Stimulated activated naive CD8-positive, alpha-beta T cell treated with anti-CD3 and anti-CD28 coated beads, Interleukin-15, Interleukin-2, amounts not matched to agents 100 ng/mL and 50 ng/mL, for 24 hours (primary cell): Measurements from ENCODE around the gene ARPC5L.
"Not testable (repeated sequence)": the region's sequence is repeated elsewhere in the genome, so short reads cannot be mapped to it uniquely, and the experiment has no call there.

Experiments
- H3K27ac Mint-ChIP-seq: one replicate; pipeline ENCODE4 v1.8.0; 2021; ENCODE audit warnings: mild to moderate bottlenecking, mixed read lengths
- H3K27me3 Mint-ChIP-seq: one replicate; pipeline ENCODE4 v1.8.0; 2021; ENCODE audit warnings: mixed read lengths
- H3K36me3 Mint-ChIP-seq: one replicate; pipeline ENCODE4 v1.8.0; 2021; ENCODE audit warnings: low read depth, mixed read lengths
- H3K4me1 Mint-ChIP-seq: one replicate; pipeline ENCODE4 v1.8.0; 2021; ENCODE audit warnings: low read depth, mixed read lengths
- H3K4me3 Mint-ChIP-seq: one replicate; pipeline ENCODE4 v1.8.0; 2021; ENCODE audit warnings: mild to moderate bottlenecking, mixed read lengths
- H3K9me3 Mint-ChIP-seq: one replicate; pipeline ENCODE4 v1.8.0; 2021; ENCODE audit warnings: mixed read lengths

Gene ARPC5L

GRCh38 chr9:124886866-124887492 lies 25.0 kb downstream of the ARPC5L start:
- H3K27me3 Mint-ChIP-seq: no peaks in the 10 kb centered on the region
- no peaks in the 10 kb centered on the region for H3K4me1 Mint-ChIP-seq
- H3K36me3 Mint-ChIP-seq: peaks cover 75% of the 10 kb centered on the region
- no peak overlapping the region for H3K4me3 Mint-ChIP-seq
- no peak overlapping the region for H3K27ac Mint-ChIP-seq
- H3K9me3 Mint-ChIP-seq: no peaks in the 10 kb centered on the region

- Mint-ChIP-seq H3K36me3 (peaks cover 76% of the 10 kb centered on the region), H3K27ac (no peak overlapping the region)
Measured at GRCh38 chr9:124887832-124888231, 25.9 kb downstream of the ARPC5L start.

DNA sequence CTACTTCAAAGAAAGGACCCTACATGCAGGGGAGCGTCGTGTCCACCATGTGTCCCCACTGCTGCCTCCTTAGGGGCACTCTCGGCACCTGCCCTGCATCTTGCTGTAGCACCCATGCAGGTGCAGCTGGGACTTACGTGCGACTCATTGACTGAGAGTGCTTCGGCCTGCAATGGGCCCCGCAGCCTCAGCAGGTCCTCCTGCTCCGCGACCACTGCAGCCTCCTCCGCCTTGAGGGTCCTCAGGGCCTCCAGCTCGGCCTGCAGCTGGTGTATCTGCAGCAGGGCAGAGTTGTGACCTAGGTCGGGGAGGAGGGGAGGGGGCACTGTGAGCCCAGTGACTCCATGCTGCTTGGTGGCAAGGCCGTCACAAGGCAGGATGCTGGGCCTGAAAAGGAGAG lies 27.1 kb downstream of the ARPC5L start:
- Mint-ChIP-seq H3K4me3 (no peak overlapping the region), H3K36me3 (peaks cover 78% of the 10 kb centered on the region), H3K27ac (no peak overlapping the region), H3K9me3 (no peaks in the 10 kb centered on the region), H3K4me1 (no peaks in the 10 kb centered on the region), H3K27me3 (no peaks in the 10 kb centered on the region)

More at GRCh38 chr9:124887832-124888231, 25.9 kb downstream of the ARPC5L start:
- no peaks in the 10 kb centered on the region for H3K9me3 Mint-ChIP-seq
- H3K4me1 Mint-ChIP-seq: no peaks in the 10 kb centered on the region
- no peak overlapping the region for H3K4me3 Mint-ChIP-seq
- H3K27me3 Mint-ChIP-seq: no peaks in the 10 kb centered on the region

DNA sequence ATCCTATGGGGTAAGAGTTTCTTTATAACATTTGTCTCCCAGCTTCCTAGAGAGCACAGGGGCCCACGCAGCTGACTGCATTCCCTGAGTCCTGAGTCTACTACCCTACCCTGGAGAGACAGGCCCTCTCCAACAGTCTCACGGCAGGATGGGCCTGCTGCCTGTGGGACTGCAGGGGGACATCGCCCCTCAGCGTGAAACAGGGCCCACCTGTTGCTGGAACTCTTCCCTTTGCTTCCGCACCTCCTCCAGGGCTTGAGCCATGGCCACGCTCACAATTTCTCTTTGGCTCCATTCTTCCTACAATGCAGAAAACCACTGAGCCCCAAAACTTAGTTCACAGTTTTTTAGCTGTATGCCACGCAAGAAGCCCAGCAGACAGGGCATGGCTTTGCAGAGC lies 28.2 kb downstream of the ARPC5L start:
- Mint-ChIP-seq H3K36me3 (peaks cover 80% of the 10 kb centered on the region), H3K27me3 (no peaks in the 10 kb centered on the region), H3K4me1 (no peaks in the 10 kb centered on the region), H3K27ac (no peak overlapping the region), H3K4me3 (no peak overlapping the region), H3K9me3 (no peaks in the 10 kb centered on the region)

DNA sequence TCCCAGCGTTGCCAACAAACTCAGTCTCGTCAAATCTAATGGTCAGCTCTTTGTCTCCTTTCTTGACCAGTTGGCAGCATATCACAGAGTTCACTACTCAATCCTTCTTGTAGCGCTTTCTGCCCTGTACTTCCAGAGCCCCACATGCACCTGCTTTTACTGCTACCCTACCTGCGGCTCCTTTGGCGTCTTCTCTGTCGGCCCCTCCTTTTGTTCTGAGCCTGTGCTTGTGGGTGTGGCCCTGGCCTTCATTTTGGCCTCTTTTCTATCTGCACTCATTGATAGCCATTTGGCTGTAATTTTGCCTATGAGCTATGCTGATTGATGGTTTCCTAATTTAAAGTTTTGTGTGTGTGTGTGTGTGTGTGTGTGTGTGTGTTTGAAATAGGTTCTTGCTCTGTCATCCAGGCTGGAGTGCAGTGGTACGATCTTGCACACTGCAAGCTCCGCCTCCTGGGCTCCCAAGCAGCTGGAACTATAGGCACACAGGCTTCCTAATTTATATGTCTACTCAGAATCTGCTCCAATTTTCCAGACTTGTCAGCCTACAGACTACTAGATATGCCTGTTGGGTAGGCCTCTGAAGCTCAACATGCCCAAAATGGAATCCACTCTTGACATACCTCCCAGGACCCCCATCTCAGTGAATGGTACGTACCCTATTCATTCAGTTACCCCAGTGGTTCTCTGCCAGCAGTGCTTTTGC lies 32.3 kb downstream of the ARPC5L start:
- peaks cover 81% of the 10 kb centered on the region for H3K36me3 Mint-ChIP-seq
- no peaks in the 10 kb centered on the region for H3K9me3 Mint-ChIP-seq
- H3K27me3 Mint-ChIP-seq: no peaks in the 10 kb centered on the region
- no peak overlapping the region for H3K27ac Mint-ChIP-seq
- H3K4me1 Mint-ChIP-seq: no peaks in the 10 kb centered on the region
- H3K4me3 Mint-ChIP-seq: no peak overlapping the region

GRCh38 chr9:124894741-124895170 lies 32.8 kb downstream of the ARPC5L start:
- no peaks in the 10 kb centered on the region for H3K4me1 Mint-ChIP-seq
- H3K27me3 Mint-ChIP-seq: no peaks in the 10 kb centered on the region
- H3K4me3 Mint-ChIP-seq: no peak overlapping the region
- H3K27ac Mint-ChIP-seq: no peak overlapping the region
- H3K9me3 Mint-ChIP-seq: no peaks in the 10 kb centered on the region
- H3K36me3 Mint-ChIP-seq: peaks cover 82% of the 10 kb centered on the region

DNA sequence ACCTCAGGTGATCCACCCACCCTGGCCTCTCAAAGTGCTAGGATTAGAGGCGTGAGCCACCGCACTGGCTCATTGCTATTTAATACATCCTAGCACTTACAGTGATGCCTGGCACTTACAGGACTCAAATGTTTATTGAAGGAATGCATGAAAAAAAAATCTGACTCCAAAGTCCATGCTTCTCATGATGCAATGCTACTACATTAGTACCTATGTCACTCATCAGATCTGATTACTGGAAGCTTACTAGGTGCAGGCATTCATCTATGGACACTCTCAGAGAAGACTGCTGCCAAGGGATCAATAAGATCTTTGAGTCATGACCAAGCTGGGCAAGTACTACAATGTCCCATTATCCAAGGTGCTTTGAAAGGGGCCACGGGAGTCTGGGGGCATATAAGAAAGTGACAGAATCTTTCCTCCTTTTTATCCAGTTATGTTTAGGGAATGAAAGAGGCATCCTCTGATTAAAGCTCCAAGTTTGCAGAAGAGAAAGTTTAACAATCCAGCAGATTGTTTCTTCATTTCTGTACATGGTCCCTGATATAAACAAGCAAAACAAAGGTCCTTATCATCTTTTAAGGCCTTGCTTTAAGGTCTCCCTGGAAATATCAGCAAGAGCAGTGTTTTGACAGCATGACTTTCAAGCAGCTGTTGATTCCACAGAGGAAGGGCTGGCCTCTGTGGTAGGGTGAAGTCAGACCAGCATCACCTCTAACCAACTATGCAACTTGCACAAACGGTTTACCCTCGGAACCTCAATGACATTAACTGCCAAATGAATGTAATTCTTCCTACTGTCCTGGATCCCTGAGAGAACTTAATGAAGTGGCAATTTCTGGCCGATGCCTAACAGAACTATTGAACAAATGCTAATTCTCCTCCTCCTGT lies 35.9 kb downstream of the ARPC5L start:
- no peak overlapping the region for H3K4me3 Mint-ChIP-seq
- peaks cover 70% of the 10 kb centered on the region for H3K36me3 Mint-ChIP-seq
- H3K27me3 Mint-ChIP-seq: no peaks in the 10 kb centered on the region
- no peaks in the 10 kb centered on the region for H3K9me3 Mint-ChIP-seq
- no peak overlapping the region for H3K27ac Mint-ChIP-seq
- H3K4me1 Mint-ChIP-seq: no peaks in the 10 kb centered on the region

GRCh38 chr9:124899845-124900244 lies 37.9 kb downstream of the ARPC5L start:
- H3K9me3 Mint-ChIP-seq: no peaks in the 10 kb centered on the region
- no peak overlapping the region for H3K27ac Mint-ChIP-seq
- H3K36me3 Mint-ChIP-seq: peaks cover 62% of the 10 kb centered on the region

DNA sequence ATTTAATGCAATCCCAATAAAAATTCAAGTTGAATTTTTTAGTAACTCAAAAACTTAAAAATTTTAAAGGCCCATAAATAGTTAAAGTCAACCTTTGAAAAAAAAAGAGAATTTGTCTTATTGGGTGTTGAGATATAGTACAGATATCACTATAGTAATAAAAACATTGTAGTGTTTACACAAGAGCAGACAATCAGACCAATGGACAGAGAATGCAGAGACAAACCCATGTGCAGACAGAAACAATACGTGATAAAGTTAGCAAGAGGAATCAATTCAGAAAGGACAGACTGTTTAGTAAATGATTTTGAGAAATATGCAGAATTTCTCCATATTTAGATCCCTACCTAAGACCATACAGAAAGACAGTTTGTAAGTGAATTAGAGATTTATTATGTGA lies 45.0 kb downstream of the ARPC5L start:
- Mint-ChIP-seq H3K27ac (no peak overlapping the region), H3K27me3 (no peaks in the 10 kb centered on the region), H3K4me1 (no peaks in the 10 kb centered on the region), H3K36me3 (peaks cover 58% of the 10 kb centered on the region), H3K9me3 (no peaks in the 10 kb centered on the region), H3K4me3 (no peak overlapping the region)

More at GRCh38 chr9:124899845-124900244, 37.9 kb downstream of the ARPC5L start:
- Mint-ChIP-seq H3K4me1 (no peaks in the 10 kb centered on the region), H3K4me3 (no peak overlapping the region), H3K27me3 (no peaks in the 10 kb centered on the region)

DNA sequence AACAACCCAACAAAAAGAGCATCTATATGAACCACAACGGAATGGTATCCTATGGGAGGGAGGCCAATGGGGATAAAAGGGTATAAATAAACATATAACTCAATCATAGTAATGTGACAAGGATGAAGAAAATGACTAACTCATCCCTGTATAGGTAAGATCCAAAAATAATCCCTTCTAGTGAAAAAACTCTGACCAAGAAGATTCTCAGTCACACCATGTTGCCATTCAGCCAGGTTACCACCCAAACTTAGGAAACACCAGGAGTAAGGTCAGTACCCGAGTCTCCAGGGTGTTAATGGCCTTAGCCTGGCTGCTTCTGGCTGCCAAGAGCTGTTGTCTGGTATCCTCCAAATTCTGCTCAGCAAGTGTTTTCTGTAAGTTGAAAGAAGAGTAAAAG lies 46.2 kb downstream of the ARPC5L start:
- H3K4me1 Mint-ChIP-seq: no peaks in the 10 kb centered on the region
- no peak overlapping the region for H3K4me3 Mint-ChIP-seq
- H3K27ac Mint-ChIP-seq: no peak overlapping the region
- H3K36me3 Mint-ChIP-seq: peaks cover 60% of the 10 kb centered on the region
- no peaks in the 10 kb centered on the region for H3K27me3 Mint-ChIP-seq
- H3K9me3 Mint-ChIP-seq: no peaks in the 10 kb centered on the region

DNA sequence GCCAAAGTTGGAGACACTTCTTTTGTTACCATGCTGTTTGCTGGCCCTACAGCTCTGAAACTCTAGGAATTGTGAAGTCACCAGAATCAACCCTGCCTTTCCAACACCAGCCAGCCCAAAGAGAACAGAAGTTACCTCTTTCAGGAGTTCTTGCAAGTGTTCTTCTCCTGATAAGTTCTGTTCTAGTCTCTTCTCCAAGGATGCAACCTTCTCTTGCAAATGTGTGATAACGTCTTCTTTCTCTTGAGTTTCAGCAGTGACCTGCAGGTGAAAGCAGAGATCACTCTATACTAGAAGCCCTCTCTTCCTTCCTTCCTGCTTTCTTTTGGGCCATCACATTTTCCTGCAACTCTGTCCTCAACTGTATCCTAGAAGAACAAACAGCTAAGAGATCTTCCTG lies 49.8 kb downstream of the ARPC5L start:
- Mint-ChIP-seq H3K4me1 (no peaks in the 10 kb centered on the region), H3K9me3 (no peaks in the 10 kb centered on the region), H3K27me3 (no peaks in the 10 kb centered on the region), H3K4me3 (no peak overlapping the region), H3K27ac (no peak overlapping the region), H3K36me3 (peaks cover 65% of the 10 kb centered on the region)

- Mint-ChIP-seq H3K27ac (no peak overlapping the region), H3K4me1 (no peaks in the 10 kb centered on the region), H3K36me3 (peaks cover 57% of the 10 kb centered on the region), H3K4me3 (no peak overlapping the region), H3K9me3 (no peaks in the 10 kb centered on the region), H3K27me3 (no peaks in the 10 kb centered on the region)
Measured at GRCh38 chr9:124913378-124913777, 51.4 kb downstream of the ARPC5L start.

DNA sequence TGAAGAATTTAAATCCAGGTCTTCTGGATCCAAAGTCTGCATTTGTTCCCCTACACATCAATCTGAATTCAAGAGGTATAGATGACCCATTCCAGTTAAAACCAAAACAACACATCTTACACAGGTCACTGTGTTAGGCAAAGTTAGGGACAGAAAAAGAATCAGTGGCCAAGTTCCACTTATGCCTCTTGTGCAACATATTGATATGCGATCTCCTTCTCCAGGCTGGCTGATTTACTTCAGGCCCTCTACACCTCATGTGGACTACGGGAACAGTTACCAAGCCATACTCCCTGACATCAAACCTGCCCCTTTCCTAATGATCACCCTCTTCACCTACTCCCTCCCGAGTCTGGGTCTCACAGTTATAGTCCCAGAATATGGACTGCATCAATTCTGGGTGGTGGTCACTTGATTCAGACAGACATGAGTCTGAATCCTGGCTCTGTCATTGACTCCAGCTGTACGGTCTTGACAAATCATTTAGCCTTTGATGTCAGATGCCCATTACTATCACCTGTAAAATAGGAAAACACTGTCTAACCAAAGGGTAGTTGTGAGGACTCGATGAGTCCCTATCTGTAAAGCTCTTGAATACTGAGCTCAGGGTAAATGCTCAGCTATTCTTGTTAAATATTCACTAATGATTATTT lies 52.9 kb downstream of the ARPC5L start:
- peaks cover 64% of the 10 kb centered on the region for H3K36me3 Mint-ChIP-seq
- no peaks in the 10 kb centered on the region for H3K27me3 Mint-ChIP-seq
- H3K27ac Mint-ChIP-seq: no peak overlapping the region

GRCh38 chr9:124920394-124920793 lies 58.5 kb downstream of the ARPC5L start:
- peaks cover 47% of the 10 kb centered on the region for H3K36me3 Mint-ChIP-seq
- H3K27ac Mint-ChIP-seq, H3K4me3 Mint-ChIP-seq, H3K9me3 Mint-ChIP-seq, H3K4me1 Mint-ChIP-seq, H3K27me3 Mint-ChIP-seq: not testable (repeated sequence)

More for the DNA sequence above, 52.9 kb downstream of the ARPC5L start:
- no peak overlapping the region for H3K4me3 Mint-ChIP-seq
- no peaks in the 10 kb centered on the region for H3K4me1 Mint-ChIP-seq
- H3K9me3 Mint-ChIP-seq: no peaks in the 10 kb centered on the region
